AG04449 (cell line): Measurements from ENCODE around the gene MAP4K1.
"Not testable (repeated sequence)": the region's sequence is repeated elsewhere in the genome, so short reads cannot be mapped to it uniquely, and the experiment has no call there.

ENCODE experiments used
- CTCF ChIA-PET: fragments of 350-600 bp; formaldehyde crosslinking; extraction: SDS; loops from one replicate; lab custom pipeline; 2021; ENCODE audit warnings: antibody characterized with exemption; lab: Yijun Ruan, JAX
- POLR2A ChIA-PET: fragments of 400-600, 350-600 bp; formaldehyde crosslinking; extraction: SDS; loops from one replicate; lab custom pipeline; 2020; ENCODE audit warnings: antibody characterized with exemption, inconsistent platforms; lab: Yijun Ruan, JAX
- DNase-seq: peaks from one replicate; pipeline ENCODE4 v3.0.0-alpha.2; 2010; ENCODE audit warnings: low read depth, low spot score
- H3K4me3 ChIP-seq: 2 replicates; pipeline ENCODE4 v1.5.1; 2011; ENCODE audit warnings: low read depth, mild to moderate bottlenecking, control low read depth, low read length
- CTCF ChIP-seq: IDR thresholded peaks from one replicate; pipeline ENCODE4 v1.5.1; 2011; ENCODE audit warnings: mild to moderate bottlenecking, moderate library complexity, low read length, control low read depth, inconsistent platforms; ENCODE audit not compliant: insufficient read depth; ENCODE audit errors: missing control alignments

The MAP4K1 gene

DNA sequence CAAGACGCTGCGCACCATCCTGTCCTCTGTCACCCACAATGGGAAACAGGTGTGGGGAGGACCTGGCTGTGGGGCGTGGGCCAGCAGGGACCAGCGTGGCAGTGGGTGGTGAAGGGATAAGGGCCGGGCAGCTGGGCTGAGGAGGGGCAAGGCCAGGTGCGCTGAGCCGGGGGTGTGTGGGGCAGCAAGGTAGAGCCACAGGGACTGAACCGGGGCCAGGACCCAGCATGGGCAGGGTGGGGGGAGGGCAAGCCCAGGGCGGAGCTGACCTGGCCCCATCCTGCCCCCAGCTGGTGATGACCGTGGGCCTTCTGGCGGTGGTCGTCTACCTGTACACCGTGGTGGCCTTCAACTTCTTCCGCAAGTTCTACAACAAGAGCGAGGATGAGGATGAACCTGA lies 37.7 kb downstream of the MAP4K1 start:
- no peak overlapping the region for H3K4me3 ChIP-seq
- no peak for TF ChIP-seq CTCF
- ChIA-PET CTCF (interaction anchor here (1.1 kb wide), 1 partner anchor 35 kb away, joined by 3 read pairs; no protein-coding TSS in a partner anchor), POLR2A (no interaction called here)
- no peak for DNase-seq

- H3K4me3 ChIP-seq, POLR2A ChIA-PET, DNase-seq, CTCF ChIA-PET: not testable (repeated sequence)
Observed at GRCh38 chr19:38579304-38579703, 38.4 kb downstream of the MAP4K1 start.

DNA sequence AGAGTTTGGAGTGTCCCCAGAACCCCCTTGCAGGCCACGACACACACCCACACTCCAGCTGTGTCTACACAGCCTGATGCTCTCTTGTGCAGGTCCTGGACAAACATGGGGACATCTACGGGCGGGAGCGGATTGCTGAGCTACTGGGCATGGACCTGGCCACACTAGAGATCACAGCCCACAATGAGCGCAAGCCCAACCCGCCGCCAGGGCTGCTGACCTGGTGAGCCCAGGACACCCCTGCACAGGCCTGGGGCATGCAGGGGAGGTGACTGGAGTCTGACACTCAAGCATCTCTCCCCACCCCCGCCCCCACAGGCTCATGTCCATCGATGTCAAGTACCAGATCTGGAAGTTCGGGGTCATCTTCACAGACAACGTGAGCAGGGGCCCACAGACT lies 39.9 kb downstream of the MAP4K1 start:
- H3K4me3 ChIP-seq, result no peak overlapping the region
- TF ChIP-seq CTCF, result no peak
- POLR2A ChIA-PET, result no interaction called here
- CTCF ChIA-PET, result no interaction called here
- DNase-seq, result no peak

GRCh38 chr19:38571682-38572081 lies 46.1 kb downstream of the MAP4K1 start:
- no peak for TF ChIP-seq CTCF
- no peak overlapping the region for H3K4me3 ChIP-seq
- ChIA-PET CTCF (interaction anchor here (0.6 kb wide), 1 partner anchor 51 kb away, joined by 4 read pairs; no protein-coding TSS in a partner anchor), POLR2A (no interaction called here)
- DNase-seq, result no peak

GRCh38 chr19:38569368-38569983 lies 48.3 kb downstream of the MAP4K1 start:
- POLR2A ChIA-PET, result no interaction called here
- DNase-seq, result no peak
- CTCF ChIA-PET, result interaction anchor here (1.1 to 1.7 kb wide), 2 partner anchors 14 to 25 kb away, joined by 4 to 6 read pairs; no protein-coding TSS in a partner anchor
- no peak overlapping the region for H3K4me3 ChIP-seq
- no peak for TF ChIP-seq CTCF

DNA sequence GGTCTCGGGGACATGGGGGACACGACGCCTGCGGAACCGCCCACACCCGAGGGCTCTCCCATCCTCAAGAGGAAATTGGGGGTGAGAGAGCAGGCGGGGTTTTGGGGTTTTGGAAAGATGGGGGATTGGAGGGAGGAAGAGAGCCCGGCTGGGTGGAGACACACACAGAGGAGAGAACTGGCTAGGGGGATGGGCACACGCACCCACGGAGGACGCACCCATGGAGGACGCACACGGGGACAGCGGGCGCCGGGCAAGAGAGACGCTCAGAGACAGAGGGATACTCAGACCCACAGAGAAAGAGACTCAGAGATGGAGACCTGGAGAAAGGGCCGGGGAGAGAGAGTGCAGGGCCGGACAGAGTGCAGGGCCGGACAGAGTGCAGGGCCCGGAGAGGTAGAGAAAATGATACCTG lies 52.1 kb downstream of the MAP4K1 start:
- ChIA-PET POLR2A (no interaction called here), CTCF (no interaction called here)
- H3K4me3 ChIP-seq, result no peak overlapping the region
- DNase-seq, result no peak
- TF ChIP-seq CTCF, result no peak
